GM12801 (cell line): Measurements from ENCODE around the gene PTPRR.

Experiments used
- TF ChIP-seq, protein P1 (sequence below): IDR thresholded peaks from one replicate; pipeline ENCODE4 v1.5.1; 2011; ENCODE audit warnings: control low read depth; ENCODE audit not compliant: insufficient read length; ENCODE audit errors: extremely low read depth

Gene PTPRR

DNA sequence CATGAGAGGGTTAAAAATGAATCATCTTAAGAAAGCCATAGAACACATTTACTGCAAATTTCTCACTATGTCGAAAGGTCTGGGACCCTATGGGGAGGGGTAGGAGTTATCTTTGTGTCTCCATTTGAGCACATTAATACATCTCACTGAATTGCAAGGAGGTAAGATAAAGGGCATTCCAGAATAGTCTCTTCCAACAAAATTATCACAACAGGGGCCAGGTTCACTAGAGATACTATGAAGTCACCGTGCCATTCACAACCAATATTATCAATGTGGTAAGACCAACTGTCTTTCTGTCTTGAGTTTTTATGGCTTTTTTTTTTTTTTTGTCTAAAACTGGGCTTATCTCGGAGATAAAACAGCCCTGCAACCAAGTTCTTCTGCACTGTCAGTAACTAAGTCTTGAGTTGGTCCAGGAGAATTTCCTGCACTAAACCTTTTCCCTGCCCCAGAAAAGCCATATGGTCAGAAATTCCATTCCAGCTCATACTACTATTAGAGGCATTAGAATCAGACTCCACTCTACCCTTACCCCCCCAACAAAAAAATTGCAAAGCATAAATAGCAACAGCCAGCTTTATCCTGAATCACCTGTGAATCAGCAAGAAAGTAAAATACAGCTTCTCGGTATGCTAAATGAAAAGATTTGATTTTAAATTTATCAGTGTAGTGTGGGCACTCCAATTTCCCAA is 79.7 kb downstream of the PTPRR start:
- TF ChIP-seq, protein P1, sequence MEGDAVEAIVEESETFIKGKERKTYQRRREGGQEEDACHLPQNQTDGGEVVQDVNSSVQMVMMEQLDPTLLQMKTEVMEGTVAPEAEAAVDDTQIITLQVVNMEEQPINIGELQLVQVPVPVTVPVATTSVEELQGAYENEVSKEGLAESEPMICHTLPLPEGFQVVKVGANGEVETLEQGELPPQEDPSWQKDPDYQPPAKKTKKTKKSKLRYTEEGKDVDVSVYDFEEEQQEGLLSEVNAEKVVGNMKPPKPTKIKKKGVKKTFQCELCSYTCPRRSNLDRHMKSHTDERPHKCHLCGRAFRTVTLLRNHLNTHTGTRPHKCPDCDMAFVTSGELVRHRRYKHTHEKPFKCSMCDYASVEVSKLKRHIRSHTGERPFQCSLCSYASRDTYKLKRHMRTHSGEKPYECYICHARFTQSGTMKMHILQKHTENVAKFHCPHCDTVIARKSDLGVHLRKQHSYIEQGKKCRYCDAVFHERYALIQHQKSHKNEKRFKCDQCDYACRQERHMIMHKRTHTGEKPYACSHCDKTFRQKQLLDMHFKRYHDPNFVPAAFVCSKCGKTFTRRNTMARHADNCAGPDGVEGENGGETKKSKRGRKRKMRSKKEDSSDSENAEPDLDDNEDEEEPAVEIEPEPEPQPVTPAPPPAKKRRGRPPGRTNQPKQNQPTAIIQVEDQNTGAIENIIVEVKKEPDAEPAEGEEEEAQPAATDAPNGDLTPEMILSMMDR = no peak

DNA sequence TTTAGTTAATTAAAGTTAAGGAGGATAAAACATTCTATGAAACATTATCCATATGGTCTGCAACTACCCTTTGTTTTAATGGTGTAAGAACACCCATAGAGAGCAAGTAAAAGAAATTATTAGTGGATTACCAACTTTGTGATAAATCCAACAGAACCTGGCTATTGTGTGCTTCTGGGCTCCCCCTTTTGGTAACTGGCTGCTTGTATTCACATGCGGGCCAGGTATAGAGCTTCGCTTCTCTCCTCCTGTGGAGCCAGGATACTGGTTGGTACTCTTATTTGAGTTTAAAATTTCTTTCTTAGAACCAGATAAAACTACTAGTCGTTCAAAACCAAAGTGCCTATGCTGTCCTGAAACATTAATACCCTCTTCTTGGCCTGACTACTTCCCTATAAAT is 81.0 kb downstream of the PTPRR start:
- TF ChIP-seq, protein P1 = no peak

DNA sequence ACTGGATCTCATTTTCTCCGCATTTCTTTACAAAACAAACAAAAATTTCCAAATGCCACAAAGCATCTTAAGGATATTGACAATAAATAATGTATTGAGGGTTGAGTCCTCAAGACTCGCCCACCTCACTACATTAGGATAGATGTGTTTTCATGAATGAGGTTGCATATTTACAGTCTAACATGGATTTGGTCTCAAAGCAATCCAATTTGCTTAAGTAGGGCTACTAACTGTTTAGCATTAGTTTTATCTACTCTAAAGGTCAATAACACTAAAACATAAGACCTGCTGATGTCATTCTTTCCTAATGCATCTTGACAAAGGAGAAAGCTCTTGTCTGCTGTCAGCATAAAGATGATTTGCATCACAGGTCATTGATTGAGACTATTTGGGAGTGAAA is 82.4 kb downstream of the PTPRR start:
- TF ChIP-seq, protein P1 = no peak

DNA sequence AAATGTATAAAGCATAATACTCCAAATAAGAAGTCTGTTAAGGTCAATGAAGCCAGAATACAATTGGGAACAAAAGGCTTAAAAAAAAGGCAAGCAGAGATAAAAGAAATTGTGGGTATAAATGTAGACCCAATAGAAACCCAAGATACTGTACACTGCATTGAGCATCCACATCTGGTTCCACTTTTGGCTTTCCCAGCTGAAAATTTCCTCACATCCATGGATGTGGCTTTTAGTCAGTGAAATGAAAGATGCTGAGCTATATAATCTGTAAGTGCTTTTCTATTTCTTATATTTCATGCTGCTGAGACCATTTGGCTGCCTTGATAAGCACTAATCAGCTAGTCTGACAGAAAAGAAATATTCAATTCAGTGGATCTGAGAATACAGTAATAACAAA is 83.5 kb downstream of the PTPRR start:
- TF ChIP-seq, protein P1 = no peak

DNA sequence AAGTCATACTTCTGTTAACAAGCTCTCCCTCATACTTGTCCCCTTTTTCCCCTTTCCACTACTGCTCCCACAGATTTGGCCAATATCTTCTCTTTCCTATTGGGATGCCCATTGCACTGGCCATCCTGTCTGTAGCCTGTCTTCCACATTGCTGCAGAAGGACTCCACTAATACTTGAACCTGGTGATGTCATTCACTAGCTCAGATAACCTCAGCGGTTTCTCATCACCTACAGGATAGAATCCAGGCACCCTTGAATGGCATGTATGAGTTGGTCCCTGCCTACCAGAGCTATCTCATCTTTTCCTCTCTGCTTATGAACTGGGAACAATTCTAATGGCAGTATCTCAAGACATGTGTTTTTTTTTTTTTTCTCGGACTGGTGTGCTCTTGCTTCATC is 84.6 kb downstream of the PTPRR start:
- TF ChIP-seq, protein P1 = no peak

DNA sequence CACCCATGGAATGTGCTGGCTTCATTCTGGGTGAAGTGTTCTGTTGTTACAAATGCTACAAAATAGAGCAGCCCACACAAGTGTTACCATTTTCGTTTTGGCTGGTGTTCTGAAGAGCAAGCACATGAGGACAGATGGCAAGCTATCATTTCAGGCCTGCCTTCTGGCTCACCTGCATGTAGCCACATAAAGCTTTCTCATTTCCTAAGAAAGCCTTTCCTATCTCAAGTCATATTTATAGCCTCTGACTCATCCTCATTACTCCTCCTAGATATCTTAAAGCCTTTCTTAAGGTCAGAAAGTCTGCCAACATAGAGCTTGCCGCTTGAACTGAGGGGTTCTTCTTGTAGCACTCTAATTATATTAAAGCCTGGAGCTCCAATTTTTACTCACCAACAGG is 89.0 kb downstream of the PTPRR start:
- TF ChIP-seq, protein P1 = no peak

DNA sequence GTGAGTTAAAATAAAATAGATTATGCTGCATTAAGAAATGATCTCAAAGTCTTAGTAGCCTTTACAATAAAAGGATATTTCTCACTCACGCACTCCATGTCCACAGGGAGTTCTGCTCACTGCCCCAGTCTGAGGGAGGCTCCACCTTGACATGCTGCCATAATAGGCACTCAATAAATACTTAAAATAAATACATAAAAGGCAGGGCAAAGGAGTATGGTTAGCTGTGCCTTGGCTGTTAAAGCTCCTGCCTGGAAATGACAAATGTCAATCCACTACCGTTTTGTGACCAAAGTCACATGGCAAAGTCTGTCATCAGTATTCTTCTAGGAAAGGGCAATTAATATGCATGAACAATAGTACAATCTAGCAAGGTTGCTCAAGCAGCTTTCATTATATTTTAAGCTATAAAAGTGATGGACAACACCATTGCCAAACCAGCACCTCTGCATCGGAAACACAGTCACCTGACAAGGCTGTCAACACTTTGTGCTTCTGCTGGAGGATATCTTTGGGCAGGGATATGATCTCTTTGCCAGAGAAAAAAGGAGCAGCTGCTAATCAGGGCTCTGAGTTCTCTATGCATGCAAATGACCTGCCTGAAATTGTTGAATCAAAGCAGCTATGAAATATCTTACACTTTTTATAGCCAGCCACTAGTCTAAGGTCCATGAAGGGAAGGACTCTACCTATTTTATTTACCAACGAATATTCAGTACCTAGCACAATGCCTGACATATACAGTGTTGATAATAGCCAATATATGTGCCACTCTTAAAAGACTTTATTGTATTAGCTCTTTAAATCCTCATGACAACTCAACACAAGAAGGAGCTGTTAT is 90.1 kb downstream of the PTPRR start:
- TF ChIP-seq, protein P1 = no peak
